ENCODE data around the gene RUFY4. TPM values are rescaled to one million over a fixed set of nuclear protein-coding genes. Genes with fewer than 3 reads are reported as not detected.

Gene RUFY4
- total RNA-seq, 2 donors from 2014 or later = 0.77 TPM; not detected in 1

DNA sequence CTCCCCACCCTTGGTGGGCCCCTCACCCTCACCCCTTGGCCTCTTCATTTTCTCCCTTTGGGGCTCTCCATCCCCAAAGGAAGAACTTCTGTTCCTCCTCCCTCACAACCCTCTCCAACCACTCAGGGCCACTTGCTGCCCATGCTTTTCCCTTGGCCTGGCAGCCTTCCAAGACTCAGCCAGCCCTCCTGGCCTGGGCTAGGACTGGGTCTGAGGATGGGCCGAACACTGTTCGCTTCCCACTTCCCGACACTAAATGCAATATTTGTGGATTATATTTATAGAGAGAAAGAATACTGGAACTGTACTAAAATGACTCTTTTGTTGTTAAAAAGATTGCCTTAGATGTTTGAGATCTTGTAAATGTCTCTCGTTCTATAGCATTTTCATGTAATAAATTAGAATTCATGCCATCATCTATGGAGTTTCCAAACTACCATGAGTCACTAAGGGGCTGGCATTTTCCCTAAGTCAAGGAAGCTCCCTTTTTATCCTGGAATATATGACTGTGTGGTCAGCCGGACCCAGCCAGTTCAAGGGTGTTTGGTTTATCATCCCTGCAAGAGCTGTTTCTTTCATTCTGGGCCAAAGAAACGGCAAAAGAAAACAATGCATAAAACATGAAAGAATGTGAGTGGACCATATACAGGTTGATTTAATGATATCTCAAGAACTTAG lies 60.5 kb downstream of the RUFY4 start:
- Mint-ChIP-seq H3K36me3 (ENCODE audit: low read depth) (peaks cover 2% of the 10 kb centered on the region), H3K4me3 (no peak overlapping the region), H3K27me3 (peaks cover 53% of the 10 kb centered on the region), H3K27ac (no peak overlapping the region), H3K4me1 (no peaks in the 10 kb centered on the region)
- no peaks in the 10 kb centered on the region for H3K9me3 ChIP-seq (ENCODE audit: control insufficient read depth, low read length, poor library complexity, severe bottlenecking)
- DNase-seq (no peak), ATAC-seq (no peak)

- peaks cover 2% of the 10 kb centered on the region for H3K36me3 Mint-ChIP-seq (ENCODE audit: low read depth)
- H3K4me1 Mint-ChIP-seq = no peaks in the 10 kb centered on the region
- no peak overlapping the region for H3K27ac Mint-ChIP-seq
Observed at GRCh38 chr2:218130377-218130776, 61.3 kb downstream of the RUFY4 start.

DNA sequence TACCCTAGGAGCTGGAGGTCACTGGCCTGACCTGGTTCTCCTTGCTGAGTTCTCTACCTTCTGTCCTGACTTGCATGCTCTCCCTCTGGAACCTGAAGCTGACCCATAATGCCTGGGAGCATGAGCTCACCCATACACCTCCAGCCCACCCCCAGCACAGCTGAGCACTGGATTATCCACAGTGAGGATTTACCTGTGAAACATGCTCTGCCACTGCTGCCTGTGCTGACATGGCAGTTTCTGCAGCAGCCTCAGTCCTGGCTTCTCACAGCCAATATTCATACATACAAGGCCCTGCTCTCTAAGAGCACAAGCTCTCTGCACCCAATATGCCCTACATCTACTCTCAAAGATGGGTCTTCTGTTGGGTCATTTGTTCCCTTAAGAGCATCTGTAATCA lies 61.8 kb downstream of the RUFY4 start:
- ATAC-seq (no peak), DNase-seq (no peak)
- Mint-ChIP-seq H3K36me3 (ENCODE audit: low read depth) (no peaks in the 10 kb centered on the region), H3K27ac (no peak overlapping the region), H3K27me3 (peaks cover 53% of the 10 kb centered on the region), H3K4me1 (no peaks in the 10 kb centered on the region), H3K4me3 (no peak overlapping the region)
- no peaks in the 10 kb centered on the region for H3K9me3 ChIP-seq (ENCODE audit: control insufficient read depth, low read length, poor library complexity, severe bottlenecking)

More at GRCh38 chr2:218130377-218130776, 61.3 kb downstream of the RUFY4 start:
- ATAC-seq (no peak), DNase-seq (no peak)
- no peak overlapping the region for H3K4me3 Mint-ChIP-seq
- no peaks in the 10 kb centered on the region for H3K9me3 ChIP-seq (ENCODE audit: control insufficient read depth, low read length, poor library complexity, severe bottlenecking)
- peaks cover 53% of the 10 kb centered on the region for H3K27me3 Mint-ChIP-seq

GRCh38 chr2:218137514-218137913 lies 68.5 kb downstream of the RUFY4 start:
- Mint-ChIP-seq H3K27ac (no peak overlapping the region), H3K4me3 (no peak overlapping the region), H3K27me3 (peaks cover 71% of the 10 kb centered on the region), H3K36me3 (ENCODE audit: low read depth) (peaks cover 7% of the 10 kb centered on the region), H3K4me1 (no peaks in the 10 kb centered on the region)
- no peak for ATAC-seq
- no peak for DNase-seq
- H3K9me3 ChIP-seq (ENCODE audit: control insufficient read depth, low read length, poor library complexity, severe bottlenecking) = no peaks in the 10 kb centered on the region

- H3K27me3 Mint-ChIP-seq = peaks cover 74% of the 10 kb centered on the region
- H3K27ac Mint-ChIP-seq = no peak overlapping the region
- peaks cover 7% of the 10 kb centered on the region for H3K36me3 Mint-ChIP-seq (ENCODE audit: low read depth)
- H3K9me3 ChIP-seq (ENCODE audit: control insufficient read depth, low read length, poor library complexity, severe bottlenecking) = no peaks in the 10 kb centered on the region
- ATAC-seq (no peak), DNase-seq (no peak)
- H3K4me1 Mint-ChIP-seq = no peaks in the 10 kb centered on the region
- H3K4me3 Mint-ChIP-seq = no peak overlapping the region
Observed at GRCh38 chr2:218138047-218138446, 69.0 kb downstream of the RUFY4 start.

Other genes starting within 250 kb of the RUFY4 start
- gene TNS1, start 66.3 kb upstream of the RUFY4 start, total RNA-seq = 10 to 100 TPM in 1 of 2 donors, under 1 TPM in 1; 0.80 to 16.8 TPM
- under 1 TPM in 1 of 2 donors, not detected in 1; 0.10 TPM for gene CXCR2, start 56.8 kb downstream of the RUFY4 start, total RNA-seq
- not detected for gene CXCR1, start 97.7 kb downstream of the RUFY4 start, total RNA-seq
- 100 to 1,000 TPM; 424 to 467 TPM for gene ARPC2, start 147.9 kb downstream of the RUFY4 start, total RNA-seq
- gene GPBAR1, start 191.8 kb downstream of the RUFY4 start, total RNA-seq = 1 to 10 TPM; 1.5 to 2.7 TPM
- gene AAMP, start 200.9 kb downstream of the RUFY4 start, total RNA-seq = 10 to 100 TPM; 46.8 to 47.0 TPM
- 10 to 100 TPM; 21.1 to 31.2 TPM for gene PNKD, start 201.3 kb downstream of the RUFY4 start, total RNA-seq
- gene TMBIM1, start 223.2 kb downstream of the RUFY4 start, total RNA-seq = 100 to 1,000 TPM in 1 of 2 donors, 10 to 100 TPM in 1; 97.4 to 121 TPM